Right ventricle myocardium superior (tissue), 1 donor: Measurements from ENCODE around the gene ATP8B2. TPM values are rescaled to one million over a fixed set of nuclear protein-coding genes. Genes with fewer than 3 reads are reported as not detected.
"Not testable (repeated sequence)": the region's sequence is repeated elsewhere in the genome, so short reads cannot be mapped to it uniquely, and the experiment has no call there.

ENCODE experiments used
- ATAC-seq: fragments of 200-7000 bp; cut with Tn5 transposase; one replicate; pipeline ENCODE4 v1.9.1; 2020; ENCODE audit warnings: mild to moderate bottlenecking; ENCODE audit not compliant: poor library complexity
- DNase-seq: peaks from one replicate; pipeline ENCODE4 v3.0.0-alpha.2; 2020
- intact Hi-C: fragments of 100-400 bp; cut with DNase I; formaldehyde crosslinking; loops from one replicate; pipeline ENCODE4 v1.11.2; 2022
- total RNA-seq: library from RNA; stranded (reverse); fragmentation: NEBNext Ultra II Directional; extraction: Animal tissue kit (Norgen Biotek cat#: 25700); gene quantifications from one replicate; pipeline ENCODE4 v1.2.1, GENCODE V29; 2021
- donor health status: DM: no; HTN: yes; CAD: no; lungs with severe emphysema.

Gene ATP8B2
- total RNA-seq, 1 donor from 2014 or later = 11.0 TPM

DNA sequence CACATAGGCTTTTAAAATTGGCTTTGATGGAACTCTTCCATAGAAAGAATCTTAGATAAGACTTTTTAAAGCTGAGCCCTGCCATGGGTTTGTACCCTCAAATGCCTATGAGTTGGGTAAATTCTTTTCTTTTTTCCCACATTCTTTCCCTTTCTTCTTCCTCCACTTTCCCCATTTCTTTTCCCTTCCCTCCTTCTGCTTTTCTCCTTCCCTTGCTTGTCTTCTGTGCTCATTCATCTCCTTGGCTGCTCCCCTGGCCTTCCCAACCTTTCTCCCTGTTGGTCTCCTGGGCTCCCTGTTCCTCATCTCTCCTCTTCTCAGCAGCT lies 3.8 kb upstream of the ATP8B2 start:
- ATAC-seq, DNase-seq: not testable (repeated sequence)
- intact Hi-C loops = loop anchor here (10.0 kb wide), 1 partner anchor 47 kb away; the partner anchor contains the start of gene HAX1

DNA sequence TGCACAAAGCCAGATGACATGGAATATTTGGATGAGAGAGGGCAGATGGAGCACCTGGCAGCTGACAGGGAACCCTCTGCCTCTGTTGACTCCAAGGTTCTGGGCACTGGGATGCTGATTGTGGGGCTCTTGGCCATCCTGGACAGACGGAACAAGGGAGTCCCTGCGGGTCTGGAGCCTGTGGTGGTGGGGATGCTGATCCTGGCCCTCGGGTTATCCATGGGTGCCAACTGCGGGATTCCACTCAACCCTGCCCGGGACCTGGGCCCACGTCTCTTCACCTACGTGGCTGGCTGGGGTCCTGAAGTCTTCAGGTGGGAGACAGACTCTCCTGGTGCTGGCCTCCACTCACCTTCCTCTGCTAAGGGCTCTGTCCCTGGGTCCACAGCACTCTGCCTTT lies 1.8 kb upstream of the ATP8B2 start:
- no peak for ATAC-seq
- intact Hi-C loops = loop anchor here (10.0 kb wide), 1 partner anchor 49 kb away; the partner anchor contains the start of gene HAX1

DNA sequence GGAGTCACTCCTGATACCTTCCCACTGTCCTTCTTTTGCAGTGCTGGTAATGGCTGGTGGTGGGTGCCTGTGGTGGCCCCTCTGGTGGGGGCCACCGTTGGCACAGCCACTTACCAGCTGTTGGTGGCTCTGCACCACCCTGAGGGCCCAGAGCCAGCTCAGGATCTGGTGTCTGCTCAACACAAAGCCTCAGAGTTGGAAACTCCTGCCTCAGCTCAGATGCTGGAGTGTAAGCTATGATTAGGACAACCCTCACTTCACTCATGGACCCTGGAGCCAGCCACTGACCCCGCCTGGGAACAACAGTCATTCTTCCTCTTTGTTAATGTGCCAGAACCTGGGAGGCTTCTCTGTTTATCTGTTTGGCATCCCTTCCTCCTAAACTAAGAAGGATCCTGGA lies 1.1 kb upstream of the ATP8B2 start:
- ATAC-seq (no peak), DNase-seq (no peak)
- intact Hi-C loops = loop anchor here (10.0 kb wide), 1 partner anchor 49 kb away; the partner anchor contains the start of gene HAX1

More for the DNA sequence above, 1.8 kb upstream of the ATP8B2 start:
- DNase-seq = no peak

DNA sequence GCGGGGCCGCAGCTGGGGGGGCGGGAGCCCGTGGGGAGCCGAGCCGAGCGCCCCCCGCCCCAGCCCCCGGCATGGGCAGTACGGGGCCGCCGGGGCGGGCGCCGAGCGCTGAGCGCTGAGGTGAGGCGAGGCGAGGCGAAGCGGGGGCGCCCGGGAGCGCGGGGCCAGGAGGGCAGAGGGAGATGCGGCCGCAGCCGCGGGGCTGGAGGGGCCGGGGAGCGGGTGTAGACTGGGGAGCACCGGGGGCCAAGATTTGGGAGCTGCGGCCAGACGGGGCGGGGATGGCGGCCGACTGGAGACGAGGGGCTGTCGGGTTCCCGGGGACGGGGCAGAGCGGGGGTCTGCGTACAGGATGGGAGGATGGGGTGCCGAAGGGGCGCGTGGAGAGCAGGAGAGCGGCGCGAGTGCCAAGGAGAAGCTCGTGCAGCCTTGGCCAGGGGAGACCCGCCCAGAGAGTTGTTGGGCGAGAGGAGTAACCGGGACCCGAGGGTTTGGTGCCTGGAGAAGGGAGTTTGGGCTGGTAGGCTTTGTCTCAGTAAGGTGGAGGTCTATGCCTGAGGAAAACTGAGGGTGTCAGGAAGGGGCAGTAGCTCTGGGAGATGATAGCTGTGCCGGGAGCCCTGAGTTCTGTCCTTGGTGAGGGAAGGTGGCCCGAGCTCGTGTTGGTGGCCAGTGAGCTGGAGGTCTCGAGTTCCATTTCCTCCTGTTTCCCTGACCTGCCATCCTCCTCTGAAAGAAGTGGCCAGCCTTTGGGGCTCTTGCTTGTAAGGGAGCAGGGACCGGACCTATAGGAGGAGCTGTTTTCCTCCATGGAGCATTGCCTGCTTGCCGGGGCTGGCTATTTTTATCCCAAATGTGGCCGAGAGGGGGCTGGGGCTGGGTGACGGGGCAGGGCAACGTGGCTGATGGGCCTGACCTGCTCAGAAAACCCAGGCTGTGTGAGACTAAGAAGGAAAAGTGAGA lies 539 bp downstream of the ATP8B2 start:
- intact Hi-C loops = loop anchor here (10.0 kb wide), 1 partner anchor 51 kb away; the partner anchor contains the start of gene HAX1
- peak; percentile 71 for DNase-seq
- peak; percentile 64 for ATAC-seq

DNA sequence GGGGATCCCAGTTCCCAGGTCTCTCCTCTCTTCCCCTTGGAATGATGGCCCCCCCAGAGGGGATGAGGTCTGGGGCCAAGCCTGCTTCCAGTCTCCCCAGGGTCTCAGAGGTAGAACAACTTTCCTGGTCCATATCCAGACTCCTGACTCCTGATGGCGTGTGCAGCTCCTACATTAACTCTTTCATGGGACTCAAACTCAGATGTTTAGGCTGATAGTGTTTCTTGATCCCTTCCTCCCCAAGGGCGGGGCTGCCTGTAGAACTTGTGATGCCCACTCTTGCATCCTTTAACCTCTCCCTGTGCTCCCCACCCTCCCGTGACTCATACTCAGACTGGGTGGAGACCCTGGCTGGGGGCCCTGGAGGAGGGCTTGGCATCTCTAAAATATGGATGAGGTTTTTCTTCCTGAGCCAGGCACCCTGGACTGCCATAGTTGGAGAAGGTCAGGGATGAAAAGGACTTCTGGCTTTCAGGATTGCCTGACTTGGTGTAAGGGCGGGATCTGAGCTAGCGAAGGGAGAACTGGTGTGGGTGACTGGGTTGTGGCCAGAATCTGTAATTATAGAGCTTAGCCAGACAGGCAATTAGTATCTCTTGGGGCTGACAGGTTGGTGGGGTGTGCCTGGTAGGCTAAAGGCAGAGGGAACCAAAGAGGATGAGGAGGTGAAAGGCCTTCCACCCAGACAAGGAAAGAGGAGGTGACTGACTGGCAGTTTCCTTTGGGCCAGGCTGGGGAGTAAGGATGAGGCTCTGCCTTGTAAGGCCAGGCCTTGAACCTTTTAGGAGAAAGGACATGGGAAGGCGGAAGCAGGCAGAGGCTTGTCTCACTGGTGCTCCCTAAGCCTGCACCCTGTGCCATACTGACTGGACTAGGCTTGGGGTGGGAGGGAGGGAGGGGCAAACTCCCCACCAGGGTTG lies 1.5 kb downstream of the ATP8B2 start:
- ATAC-seq = peak; percentile 2
- intact Hi-C loops = loop anchor here (10.0 kb wide), 1 partner anchor 52 kb away; the partner anchor contains the start of gene HAX1
- peak; percentile 61 for DNase-seq

GRCh38 chr1:154327466-154328317 lies 2.4 kb downstream of the ATP8B2 start:
- DNase-seq = no peak
- intact Hi-C loops = loop anchor here (10.0 kb wide), 1 partner anchor 53 kb away; the partner anchor contains the start of gene HAX1
- no peak for ATAC-seq

GRCh38 chr1:154328318-154329151 lies 3.2 kb downstream of the ATP8B2 start:
- ATAC-seq = peak; percentile 82
- intact Hi-C loops = loop anchor here (10.0 kb wide), 1 partner anchor 54 kb away; the partner anchor contains the start of gene HAX1
- peak; percentile 92 for DNase-seq

DNA sequence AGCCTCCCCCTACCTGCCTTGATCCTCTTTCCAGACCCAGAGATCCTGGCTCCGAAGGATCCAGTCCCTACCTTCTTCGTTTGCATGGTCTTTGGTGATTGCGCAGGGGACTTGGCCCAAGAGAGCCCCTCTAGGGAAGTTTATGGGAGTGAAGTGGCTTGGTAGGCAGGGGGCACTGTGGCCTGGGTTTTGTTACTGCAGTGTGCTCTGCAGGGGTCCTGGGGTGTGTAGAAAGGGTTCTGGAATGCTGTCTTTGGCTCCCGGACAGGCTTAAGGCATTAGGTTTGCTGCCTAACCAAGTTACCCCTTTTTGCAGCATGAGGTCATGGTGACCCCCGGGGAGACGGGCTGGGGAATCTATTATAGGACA lies 3.8 kb downstream of the ATP8B2 start:
- ATAC-seq = no peak
- intact Hi-C loops = loop anchor here (10.0 kb wide), 1 partner anchor 54 kb away; the partner anchor contains the start of gene HAX1
- no peak for DNase-seq

GRCh38 chr1:154329551-154330131 lies 4.3 kb downstream of the ATP8B2 start:
- ATAC-seq = no peak
- no peak for DNase-seq
- intact Hi-C loops = loop anchor here (5.0 to 10.0 kb wide), 2 partner anchors 55 to 78 kb away; partner anchors contain the start of genes HAX1 and IL6R

- ATAC-seq (no peak), DNase-seq (no peak)
- intact Hi-C loops = loop anchor here (5.0 kb wide), 1 partner anchor 77 kb away; the partner anchor contains the start of gene IL6R
Measured at GRCh38 chr1:154330669-154331068, 5.3 kb downstream of the ATP8B2 start.

GRCh38 chr1:154334079-154335024 lies 9.0 kb downstream of the ATP8B2 start:
- intact Hi-C loops = loop anchor here (5.0 kb wide), 1 partner anchor 73 kb away; the partner anchor contains the start of gene IL6R
- ATAC-seq (no peak), DNase-seq (no peak)

DNA sequence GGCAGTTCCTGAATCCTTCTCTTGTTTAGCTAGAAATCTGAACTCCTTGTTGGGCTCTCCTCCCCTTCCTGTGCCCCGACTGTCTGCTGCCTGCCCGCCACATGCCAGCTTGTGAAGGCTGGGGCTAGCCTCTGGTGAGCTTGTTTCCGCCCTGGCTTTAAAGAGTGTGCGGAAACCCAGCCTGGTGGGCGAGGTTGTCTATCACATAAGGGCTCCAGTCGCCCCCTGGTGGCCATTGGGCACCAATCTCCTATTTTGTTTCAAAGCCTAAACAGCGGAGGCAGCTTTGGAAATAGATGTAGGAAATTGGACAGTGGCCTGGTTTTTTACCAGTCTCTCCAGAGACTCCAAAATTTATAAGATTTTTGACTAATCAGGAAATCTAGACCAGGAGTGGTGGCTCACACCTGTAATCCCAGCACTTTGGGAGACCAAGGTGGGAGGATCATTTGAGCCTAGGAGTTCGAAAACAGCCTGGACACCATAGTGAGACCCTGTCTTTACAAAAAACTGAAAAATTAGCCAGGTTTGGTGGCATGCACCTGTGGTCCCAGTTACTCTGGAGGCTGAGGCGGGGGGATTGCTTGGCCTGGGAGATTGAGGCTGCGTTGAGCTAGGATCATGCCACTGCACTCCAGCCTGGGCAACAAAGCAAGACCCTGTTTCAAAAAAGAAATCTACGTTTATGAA lies 9.8 kb downstream of the ATP8B2 start:
- ATAC-seq (peak; percentile 77), DNase-seq (peak; percentile 91)
- intact Hi-C loops = no loop called here

GRCh38 chr1:154337253-154337894 lies 12.0 kb downstream of the ATP8B2 start:
- DNase-seq = no peak
- intact Hi-C loops = no loop called here
- no peak for ATAC-seq

GRCh38 chr1:154338875-154339274 lies 13.6 kb downstream of the ATP8B2 start:
- intact Hi-C loops = no loop called here
- no peak for ATAC-seq

More at GRCh38 chr1:154338875-154339274, 13.6 kb downstream of the ATP8B2 start:
- no peak for DNase-seq
